GM18867 (cell line): Measurements from ENCODE around the gene HDGFL1.

Source experiments
- ATAC-seq: cut with Tn5 transposase; IDR thresholded peaks from one replicate; pipeline ENCODE4 v1.9.1; 2021; ENCODE audit warnings: mild to moderate bottlenecking, moderate library complexity; ENCODE audit not compliant: unreplicated experiment

Gene HDGFL1

DNA sequence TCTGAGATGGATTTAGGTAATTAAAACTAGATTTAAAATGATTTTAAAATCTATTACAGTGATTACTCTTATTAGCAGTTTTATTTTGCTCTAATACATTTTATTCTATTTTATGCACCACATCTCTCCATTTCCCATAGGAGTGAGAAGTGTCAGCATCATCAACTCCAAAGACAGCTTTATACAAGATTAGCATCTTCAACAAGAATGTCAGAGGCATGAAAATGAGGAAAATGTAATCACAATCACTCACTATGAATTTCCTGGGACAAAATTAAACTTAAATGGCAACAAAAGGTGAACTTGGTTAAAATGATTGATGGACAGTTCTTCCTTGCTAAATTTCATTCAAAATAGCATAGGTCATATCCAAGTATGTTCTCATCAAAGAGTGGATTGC lies 19.8 kb downstream of the HDGFL1 start:
- no peak for ATAC-seq

DNA sequence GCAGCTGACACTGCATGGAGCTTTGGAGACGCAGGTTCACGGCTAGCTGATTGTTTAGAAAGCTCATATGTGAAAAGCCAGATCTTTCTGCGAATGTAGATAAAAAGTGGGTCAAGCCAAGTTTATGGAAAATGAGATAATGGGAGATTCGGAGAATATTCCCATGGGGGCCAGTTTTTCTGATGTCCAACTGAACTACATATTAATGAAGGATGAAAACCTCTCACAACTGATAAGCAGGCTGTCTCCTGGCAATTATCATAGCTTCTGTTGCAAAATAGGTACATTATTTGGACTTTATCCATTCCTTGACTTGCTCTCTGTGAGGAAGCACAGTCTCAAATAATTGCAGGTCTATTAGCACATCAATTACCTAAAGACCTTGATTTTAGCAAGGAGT lies 21.1 kb downstream of the HDGFL1 start:
- ATAC-seq: no peak

DNA sequence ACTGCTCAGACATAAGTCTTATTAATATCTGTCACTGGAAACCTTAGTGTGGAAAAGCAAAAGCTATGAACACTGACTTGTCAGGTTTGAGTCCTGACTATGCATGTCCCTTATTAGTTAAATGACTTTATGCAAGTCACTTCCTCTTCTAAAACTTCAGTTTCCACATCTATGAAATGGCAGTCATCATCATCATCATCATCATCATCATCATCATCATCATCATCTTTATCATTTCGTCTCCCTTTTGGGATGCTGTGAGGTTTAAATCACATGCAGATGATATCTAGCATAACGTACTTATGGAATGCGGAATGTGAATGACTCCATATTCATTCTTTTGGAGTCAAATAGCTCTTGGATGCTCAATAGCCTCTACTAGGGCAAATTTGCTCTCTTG lies 24.5 kb downstream of the HDGFL1 start:
- no peak for ATAC-seq

DNA sequence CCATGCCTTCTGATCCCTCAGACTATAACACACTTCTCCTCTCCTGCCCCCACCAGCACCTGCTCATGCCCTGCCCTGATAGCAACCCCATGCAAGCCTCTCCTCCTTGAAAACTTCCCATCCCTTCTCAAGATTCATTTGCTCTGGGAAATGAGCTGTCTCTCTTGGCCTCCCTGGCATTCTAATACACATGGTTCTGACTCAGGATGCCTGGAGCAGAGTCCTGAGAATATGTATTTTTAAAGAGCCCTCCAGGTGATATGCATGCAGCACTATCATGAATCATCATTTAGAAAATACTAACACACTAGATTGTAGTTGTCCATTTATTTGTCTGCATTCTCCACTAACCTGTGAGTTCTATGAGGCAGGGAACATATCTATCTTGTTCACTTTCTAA lies 26.6 kb downstream of the HDGFL1 start:
- no peak for ATAC-seq

DNA sequence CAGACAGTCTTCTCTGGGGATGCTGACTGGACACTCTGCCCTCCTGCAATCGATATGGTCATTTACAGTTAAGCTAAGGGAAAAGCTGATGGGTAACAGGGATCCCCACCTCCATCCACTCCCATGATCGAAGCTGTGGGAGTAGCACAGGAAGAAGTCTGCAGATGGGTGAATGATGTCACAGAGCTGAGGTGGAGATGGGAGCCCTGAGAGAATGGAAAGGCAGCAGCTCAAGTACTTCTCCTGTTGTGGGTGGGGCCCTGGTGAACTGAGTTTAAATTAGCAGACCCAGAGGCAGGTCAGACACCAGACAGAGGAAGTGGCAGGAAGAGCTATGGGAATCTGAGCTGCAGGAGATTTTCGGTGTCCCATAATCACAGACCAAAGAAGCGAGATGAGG lies 29.0 kb downstream of the HDGFL1 start:
- ATAC-seq: no peak

DNA sequence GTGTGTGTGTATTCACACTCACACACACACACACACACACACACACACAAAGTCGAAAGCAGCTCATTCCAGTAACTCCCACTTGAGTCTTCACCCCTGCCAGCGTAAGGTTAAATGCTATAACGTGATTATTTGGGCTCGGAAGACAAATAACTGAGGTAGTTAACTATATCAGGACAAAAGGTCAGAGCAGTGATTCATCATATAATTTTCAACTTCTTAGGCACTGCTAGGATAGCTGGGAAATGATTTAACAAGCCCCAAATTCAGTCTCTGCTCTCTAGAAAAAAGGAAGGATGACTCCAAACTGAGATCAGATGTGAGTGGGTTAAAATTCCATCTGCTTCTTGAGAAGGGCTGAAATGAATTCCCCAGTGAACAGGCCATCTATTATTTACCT lies 30.7 kb downstream of the HDGFL1 start:
- no peak for ATAC-seq

DNA sequence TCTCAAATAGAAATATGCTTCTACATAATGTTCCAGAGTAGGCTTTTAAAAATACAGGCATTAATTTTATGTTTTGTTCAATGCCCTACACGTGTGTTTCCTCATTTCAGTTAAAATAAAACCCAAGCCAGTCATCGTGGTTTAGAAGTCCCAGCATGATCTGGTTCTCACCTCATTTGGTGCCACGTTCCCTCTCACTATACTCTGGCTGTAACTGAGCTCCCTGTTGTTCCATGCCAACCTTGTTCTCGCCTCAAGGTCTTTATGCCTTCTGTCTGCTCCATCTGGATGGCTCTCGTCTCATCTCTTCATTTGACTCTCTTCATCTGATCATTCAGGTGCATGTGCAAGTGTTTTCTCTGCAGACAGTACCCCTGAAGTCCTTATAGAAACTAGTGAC lies 32.6 kb downstream of the HDGFL1 start:
- ATAC-seq: no peak

DNA sequence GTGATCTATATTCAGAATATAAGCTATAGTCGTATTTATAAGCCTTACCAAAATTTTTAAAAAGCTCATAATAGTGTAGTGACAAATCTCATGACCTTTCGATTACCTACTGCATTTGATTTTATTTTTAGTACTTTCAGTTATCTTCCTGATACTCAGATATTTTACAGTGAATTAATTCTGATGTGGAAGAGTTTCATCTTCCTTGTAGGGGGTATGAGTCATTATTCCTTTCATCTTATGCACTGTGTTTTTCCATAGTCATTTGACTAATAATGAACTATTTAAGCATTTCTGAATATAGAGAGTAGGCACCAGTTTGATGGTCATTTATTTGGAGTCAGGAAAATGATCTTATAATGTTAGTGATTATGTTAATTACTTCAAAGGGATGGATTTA lies 36.4 kb downstream of the HDGFL1 start:
- no peak for ATAC-seq

DNA sequence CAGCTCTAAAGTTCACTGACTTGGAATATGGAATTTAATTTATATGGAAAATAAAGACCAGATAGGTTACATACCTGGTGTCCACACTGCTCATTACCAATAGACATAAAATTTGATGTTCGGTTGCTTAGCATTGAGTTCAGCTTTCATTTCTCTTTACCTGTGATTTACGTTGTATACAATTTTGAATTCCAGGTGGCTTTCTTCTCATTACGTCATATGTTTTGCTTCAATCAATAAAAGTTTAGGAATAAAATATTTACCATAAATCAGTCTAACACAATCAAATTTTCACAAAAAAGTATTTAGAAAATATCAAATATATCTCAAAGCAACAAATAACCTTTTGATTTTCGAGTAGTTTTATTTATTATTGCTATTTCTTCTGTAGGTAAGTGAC lies 40.8 kb downstream of the HDGFL1 start:
- no peak for ATAC-seq

DNA sequence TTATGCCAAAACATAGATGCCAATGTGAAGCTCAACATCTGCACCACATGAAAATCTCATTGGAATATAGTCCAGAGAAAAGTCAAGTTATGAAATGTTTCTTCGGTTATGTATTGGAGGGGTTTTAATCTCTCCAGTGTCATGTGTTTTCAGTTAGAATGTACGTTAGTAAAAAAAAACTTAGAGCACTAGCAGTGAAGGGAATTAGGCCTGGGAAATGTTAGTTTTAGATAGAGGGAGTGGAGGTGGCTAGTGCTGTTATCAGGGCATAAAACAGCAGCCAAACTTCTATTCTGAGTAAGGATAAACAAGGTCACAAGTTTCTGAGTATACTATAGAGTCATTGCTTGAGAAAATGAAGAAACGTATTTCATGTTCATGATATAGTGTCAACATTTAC lies 42.9 kb downstream of the HDGFL1 start:
- no peak for ATAC-seq

DNA sequence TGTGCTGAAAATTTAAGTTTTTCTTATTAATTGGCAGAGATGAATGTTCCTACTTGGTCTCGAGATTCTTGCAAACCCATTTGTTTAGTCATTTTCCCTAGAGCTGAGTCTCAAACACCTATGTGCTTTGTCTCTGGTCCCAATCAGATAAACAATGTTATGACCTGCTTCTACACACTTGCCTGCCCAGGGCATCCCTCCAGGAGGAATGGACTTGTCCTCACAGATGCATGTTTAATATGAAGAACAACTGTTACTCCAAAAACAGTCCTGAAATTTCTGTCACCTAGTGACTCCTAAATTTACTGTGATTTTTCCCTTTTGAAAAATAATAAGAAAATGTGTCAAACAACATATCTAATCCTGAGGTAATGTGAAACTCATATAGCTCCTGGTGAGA lies 43.7 kb downstream of the HDGFL1 start:
- no peak for ATAC-seq

DNA sequence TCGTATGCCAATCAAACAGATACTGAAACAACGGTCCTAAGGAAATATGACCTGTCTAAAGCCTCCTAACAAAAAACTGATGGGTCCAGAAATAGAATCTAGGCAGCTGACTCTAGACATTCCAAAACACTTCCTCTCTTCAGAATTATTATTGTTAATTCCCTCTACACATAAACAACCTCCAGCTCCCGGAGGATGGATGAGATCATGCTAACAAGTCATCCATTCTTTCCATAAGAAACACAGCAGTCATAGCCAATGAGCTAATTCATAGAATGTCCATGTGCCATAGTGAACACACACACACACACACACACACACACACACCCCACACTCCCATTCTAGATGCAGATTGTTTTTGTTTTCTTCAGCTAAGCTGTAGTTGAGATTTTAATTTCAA lies 44.3 kb downstream of the HDGFL1 start:
- ATAC-seq: no peak

DNA sequence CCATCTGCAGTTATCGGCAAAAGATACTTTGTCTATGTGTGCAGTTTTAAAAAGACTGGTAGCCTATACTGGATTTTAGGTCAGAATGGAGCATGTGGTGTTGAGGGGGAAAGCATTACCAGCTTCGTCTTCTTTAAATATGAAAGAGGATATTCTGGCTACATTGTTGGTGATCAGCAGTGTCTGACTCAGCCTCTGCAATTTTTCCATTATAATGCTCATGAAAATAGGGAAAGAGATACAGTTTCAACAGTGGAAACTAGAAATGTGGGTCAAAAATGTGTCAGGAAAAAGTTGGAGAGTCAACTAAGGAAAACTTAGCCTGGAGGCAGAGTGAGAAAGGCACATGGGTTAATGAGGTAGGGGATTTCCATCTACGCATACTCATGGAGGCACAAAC lies 45.2 kb downstream of the HDGFL1 start:
- no peak for ATAC-seq

DNA sequence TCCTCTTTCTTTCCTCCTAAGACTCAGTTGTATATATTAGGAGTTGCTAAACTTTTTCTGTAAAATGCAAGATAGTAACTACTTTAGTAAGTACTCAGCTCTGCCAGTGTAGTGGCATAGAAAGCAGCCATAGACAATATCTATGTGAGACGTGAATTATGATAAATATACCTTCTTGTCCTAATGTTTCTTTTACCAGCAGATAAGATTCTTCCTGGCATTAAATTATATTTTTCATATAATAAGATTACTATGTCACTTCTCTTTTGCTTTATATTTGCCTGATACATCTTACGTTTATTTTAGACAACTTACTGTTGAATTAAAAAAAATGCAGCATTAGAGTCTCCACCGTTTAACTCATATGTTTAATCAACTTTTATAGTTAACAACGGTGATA lies 51.7 kb downstream of the HDGFL1 start:
- ATAC-seq: no peak
